ENCODE data around the gene CPNE8.

CPNE8 gene

DNA sequence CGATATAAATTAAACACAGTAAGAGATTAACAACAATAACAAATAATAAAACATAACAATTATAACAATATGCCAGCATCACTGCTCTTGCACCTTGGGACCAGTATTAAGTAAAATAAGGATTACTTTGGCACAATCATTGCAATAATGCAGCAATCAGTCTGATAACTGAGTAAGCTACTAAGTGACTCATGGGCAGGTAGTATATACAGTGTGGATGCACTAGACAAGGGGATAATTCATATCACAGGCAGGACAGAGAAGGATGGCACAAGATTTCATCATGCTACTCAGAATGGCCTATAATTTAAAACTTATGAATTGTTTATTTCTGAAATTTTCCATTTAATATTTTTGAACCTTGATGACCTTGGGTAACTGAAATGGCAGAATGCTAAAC, 298.1 kb downstream of the CPNE8 start:
- no peaks in the 10 kb centered on the region for H3K27me3 Mint-ChIP-seq
- H3K36me3 Mint-ChIP-seq (ENCODE audit: insufficient read depth): no peaks in the 10 kb centered on the region
- H3K4me3 Mint-ChIP-seq: no peak overlapping the region
- ATAC-seq (replicated peaks) (no peak), DNase-seq (no peak)
- no peak overlapping the region for H3K27ac Mint-ChIP-seq
- peaks cover 0 to 2% of the 10 kb centered on the region in 2 donors for H3K9me3 Mint-ChIP-seq
- H3K4me1 Mint-ChIP-seq (ENCODE audit: low read depth in 2 of 2): no peaks in the 10 kb centered on the region
